Fibroblast of peridontal ligament (primary cell): ENCODE measurements around the gene MYLK.

Experiments
- DNase-seq: peaks from one replicate; pipeline ENCODE4 v3.0.0-alpha.2; 2010; ENCODE audit errors: extremely low read depth

The MYLK gene

DNA sequence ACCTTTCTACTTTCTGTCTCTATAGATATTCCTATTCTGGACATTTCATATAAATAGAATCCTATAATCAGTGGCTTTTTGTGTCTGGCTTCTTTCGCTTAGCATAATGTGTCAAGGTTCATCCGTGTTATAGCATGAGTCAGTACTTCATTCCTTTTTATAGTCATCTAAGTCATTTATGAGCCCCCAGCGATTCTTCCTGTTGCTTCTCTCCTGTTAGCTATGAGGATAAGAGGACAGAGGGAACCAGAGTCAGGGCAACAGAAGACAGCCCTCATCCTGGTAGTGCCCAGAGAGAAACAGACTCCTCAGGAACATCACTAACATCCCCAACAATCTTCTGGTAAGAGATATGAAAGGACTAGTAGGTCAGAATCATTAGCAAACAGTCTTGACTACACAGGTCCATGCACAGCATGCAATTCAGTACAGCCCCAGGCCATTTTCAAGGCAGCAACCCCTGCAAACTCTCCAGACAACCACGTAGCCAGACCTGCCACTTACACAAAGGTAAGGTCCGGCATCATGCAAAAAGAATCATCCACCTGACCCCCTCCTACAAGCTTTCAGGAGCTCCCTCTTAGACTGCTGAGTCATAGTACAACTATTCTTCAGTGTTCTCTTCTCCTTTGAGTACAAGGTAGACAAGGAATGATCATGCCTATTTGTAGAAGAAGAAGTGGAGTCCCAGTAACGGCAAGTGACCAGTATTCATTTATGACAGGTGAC is 91.5 kb downstream of the MYLK start:
- DNase-seq = no peak

DNA sequence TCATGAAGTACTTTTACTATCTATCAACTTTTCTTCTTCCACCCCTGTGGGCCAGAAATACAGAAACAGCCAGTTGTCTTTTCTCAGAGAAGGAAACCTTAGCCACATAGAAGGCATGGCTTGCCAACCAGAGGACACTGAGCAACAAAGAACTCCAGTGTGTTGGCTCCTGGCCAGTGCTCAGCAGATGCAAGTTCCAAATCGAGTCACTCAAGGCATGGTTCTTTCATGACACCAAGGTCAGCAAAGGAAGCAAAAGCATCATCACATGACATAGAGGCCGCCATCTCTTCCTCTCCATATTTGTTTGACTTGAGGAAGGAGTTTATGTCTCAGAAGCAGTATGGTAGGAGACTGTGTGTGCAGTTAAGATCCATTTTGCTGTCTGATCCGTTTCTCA is 92.2 kb downstream of the MYLK start:
- peak; percentile 51 for DNase-seq

DNA sequence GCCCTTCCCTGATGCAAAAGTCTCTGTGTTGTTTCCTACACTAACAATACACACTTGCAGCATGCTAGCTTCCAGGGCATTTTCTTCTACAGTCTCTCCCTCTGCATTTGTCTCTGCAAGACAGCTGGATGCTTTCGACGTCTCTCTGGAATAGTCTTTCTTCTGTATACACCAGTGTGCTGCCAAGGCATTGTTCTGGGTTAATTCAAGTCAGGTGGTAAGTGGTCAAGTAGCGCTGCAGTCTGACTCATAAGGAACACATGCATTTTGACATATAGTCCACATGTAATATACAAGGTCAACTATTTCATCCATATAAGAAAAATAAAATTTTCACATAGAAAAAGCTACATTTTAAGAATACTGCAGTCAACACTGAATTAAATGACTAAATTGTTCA is 92.7 kb downstream of the MYLK start:
- peak; percentile 91 for DNase-seq

DNA sequence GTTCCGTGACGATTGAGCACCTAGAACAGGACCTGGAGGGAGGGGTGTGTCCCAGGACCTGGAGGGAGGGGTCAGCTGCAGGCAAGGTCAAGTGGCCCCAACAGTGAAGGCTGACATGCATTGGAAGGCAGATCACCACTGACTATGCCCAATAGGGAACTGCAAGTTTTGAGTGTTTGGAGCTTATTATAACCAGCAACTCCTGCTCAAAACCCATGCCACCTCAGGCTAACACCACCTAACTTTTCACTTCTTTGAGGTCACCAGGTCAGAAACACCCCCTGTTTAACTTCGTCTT is 93.1 kb downstream of the MYLK start:
- DNase-seq = no peak

DNA sequence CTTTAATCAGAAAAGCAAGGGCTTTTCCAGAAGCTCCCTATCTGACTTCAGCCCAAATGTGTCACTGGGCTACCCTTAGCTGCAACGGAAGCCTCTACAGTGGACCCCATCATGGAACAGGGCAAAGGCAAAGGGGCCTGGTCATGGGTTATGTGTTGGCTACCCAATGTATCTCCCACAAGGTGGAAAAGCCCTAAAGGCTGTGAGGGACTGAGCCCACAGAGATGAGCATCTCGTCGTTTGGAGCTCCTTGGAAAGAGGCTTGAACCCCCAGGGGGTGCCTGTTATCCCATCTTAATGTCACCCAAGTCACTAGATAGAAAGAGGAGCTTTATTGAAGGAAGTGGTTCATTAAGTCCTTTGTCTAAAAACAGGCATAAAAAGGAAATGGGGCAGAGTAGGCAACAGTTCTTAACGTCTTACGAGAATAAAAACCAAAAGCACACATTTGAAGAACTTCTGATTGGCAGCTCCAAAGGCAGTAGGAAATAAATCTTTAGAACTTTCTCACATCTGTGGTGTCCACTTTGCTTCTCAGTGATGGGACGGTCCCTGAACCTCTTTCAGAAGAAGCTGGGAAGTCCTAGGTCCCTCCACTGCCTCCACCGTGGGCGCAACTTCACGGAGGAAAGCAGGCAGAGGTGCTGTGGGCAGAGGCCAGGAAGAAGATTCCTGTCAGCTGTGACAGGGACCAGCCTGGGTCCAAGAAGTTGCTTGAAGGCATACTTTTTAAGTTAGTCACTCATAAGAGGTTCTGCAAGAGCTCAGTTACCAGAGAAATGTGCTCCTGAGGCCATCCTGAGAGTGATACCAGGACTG is 93.7 kb downstream of the MYLK start:
- no peak for DNase-seq

DNA sequence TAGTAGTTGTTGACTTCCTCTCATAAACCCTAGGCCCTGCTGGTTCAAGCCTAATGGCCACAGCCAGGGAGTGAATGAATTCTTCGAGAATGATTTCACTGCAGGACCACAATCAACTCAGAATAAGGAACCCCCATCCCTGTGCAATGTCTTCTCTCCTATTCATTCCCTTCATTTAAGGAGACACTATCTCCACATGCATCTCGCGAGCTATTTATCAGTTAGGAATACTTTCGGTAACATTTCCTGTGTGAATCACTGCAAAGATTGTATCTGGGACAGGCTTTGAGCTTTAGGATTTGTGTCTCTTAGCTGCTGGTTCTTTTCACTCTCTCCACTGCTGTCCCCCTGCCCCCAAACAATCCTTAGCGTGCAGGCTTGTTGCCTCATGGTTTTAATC is 94.4 kb downstream of the MYLK start:
- DNase-seq = no peak

DNA sequence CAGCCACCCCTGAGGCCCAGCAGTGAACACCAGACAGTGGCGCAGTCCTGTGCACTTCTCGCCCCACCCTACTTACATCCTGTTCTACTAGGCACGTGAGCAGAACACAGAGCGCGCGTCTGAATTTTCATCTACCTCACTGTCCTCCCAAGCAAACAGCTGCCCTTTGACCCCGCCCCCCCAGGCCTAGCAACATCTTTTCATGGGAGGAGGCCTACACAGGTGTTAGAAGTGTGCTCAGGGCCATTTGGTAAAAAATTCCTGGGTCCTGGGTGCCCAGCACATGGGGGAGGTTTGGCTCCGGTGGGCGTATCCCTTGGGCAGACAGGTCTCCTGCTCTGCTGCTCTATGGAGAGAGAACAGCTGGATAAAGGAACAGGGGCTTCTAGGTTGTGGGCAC is 95.0 kb downstream of the MYLK start:
- DNase-seq = no peak

DNA sequence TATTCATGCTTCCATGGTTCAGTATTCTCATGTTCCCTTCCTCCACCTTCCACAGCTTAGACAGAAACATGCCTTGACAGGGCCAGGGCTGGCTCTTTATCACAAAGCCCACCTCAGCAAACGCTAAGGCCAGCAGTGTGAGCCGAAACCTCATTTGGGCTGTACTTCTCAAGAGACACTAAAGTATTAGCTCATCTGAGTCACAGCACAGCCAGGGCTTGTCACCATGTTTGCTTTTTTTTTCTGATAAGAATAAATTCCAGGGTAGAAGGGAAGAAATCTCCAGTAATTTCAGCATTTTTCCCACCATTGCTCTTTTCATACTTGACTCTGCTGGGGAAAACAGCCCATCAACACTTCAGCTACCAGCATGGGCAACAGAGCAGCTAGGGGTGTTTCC is 95.4 kb downstream of the MYLK start:
- no peak for DNase-seq

DNA sequence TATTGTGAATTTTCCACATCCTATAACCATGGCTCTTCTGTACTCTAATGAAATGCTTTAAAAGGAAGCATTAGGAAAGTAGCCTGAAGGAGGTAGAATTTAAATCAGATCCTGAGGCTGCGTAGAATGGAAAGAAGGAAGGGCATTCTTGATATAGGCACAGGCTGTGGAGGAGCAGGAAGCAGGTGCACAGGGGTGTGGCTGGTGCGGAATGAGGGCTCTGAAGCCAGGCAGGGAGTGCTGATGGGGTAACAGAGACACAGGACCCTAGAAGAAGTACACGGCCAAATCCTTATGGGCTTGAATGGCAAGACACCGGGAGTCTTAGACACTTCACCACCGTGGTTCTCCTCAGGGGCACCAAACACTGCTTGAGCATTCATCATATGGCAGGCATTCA is 97.0 kb downstream of the MYLK start:
- DNase-seq = no peak

DNA sequence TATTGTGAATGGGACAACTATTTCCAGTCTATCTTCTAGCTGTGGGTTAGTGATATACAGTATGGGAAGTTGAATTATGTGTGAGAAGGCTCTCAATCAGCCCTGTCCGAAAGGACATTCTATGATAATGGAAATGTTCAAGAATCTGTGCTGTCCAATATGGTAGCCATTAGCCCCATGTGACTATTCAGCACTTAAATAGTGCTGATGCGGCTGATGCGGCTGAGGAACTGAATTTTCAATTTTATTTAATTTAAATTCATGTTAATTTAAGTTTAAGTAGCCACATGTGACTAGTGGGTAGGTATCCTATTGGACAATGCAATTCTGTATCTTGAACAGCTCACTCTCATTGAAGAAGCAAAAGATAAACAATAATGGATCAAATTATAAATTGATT is 98.5 kb downstream of the MYLK start:
- DNase-seq = no peak

DNA sequence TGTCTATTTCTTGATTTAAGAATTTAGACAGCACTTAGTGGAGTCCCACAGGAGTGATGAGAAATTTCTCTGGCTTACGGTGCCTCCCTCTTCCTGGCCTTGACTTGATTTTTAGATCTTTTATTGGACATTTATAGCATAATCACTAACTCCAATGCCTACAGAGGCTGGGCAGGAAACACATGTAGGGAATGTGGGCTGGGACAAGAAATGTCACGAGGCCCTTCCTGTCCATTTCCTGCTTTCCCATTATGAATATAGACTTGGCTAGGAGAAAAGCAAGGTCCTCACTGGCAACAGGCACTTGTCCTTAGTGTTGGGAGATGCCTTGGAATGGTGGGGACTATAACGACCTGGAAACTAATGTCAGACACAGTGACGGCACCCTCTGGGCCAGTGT is 100.3 kb downstream of the MYLK start:
- DNase-seq = no peak

DNA sequence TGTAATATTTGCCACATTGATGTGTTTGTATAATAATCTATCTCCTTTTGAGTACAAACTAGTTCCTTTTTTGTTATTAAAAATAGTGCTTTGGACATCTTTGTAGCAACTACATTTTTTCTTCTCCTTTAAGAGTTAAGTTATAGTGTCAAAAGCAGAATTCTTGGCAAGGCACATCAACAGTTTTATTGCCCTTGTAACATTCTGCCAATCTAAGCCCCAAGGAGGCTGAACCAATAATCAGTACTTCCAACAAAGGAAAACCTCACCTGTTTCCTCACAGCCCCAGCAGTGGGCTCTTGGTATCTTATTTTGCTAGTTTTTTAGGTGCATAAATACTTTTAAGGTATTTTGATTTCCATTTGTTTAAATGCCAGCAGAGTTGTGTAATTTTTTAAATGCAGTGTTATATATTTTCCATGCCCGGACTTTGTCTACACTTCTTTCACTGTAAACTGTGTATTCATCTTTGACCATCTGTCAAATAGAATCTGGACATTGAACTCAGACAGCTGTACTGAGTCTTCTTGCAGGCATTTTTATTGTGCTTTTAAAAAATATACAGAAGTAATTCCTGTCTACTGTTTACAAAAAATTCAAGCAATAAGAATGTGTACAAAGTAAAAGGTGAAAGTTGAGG is 101.0 kb downstream of the MYLK start:
- no peak for DNase-seq

DNA sequence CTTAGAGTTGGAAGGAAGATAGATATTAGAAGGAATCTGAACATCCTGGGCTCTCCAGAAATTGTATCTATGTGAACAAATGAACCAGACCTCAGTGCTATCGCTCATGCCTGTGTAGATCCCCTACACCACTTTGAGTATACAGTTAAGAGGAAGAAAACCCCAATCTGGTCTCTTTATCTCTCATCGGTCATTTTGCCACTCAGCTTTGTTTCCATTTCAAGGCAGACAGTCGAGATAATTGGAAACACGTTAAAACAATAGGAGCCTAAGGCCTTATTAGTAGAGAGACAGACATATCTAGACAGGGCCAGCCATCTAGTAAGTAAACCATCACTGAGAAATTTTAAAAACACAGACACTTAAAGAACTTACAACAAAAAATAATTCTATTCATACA is 101.6 kb downstream of the MYLK start:
- DNase-seq = no peak

DNA sequence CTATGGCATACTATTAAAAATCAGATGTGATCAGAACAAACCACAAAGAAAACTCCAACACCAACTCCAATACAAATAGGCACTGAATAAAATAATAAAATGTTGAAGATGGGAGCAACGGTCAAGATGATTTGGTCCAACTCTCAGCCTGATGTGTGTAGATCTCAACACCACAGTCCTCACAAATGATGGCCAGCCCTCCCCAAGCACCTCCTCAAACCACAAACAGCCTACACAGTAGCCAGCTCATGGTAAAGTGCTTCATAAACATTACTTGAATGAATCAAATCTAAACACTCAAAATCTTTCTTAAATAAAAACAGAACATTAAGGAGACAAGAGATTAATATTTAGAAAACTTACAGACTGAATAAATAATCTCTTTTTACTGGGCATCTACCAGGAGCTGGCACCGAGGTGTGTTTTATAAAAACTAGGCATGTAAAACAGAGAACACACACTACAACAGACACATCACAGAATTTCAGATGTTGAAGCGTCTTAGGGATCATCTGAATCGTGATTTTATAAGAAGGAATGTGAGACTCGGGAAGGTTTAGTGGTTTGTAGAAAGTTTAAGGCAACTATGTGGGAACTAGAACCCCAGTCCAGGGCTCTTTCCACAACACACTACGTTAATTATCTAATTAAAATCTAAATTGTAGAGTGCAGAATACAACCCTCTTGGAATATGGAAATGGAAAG is 102.4 kb downstream of the MYLK start:
- DNase-seq = peak; percentile 49

DNA sequence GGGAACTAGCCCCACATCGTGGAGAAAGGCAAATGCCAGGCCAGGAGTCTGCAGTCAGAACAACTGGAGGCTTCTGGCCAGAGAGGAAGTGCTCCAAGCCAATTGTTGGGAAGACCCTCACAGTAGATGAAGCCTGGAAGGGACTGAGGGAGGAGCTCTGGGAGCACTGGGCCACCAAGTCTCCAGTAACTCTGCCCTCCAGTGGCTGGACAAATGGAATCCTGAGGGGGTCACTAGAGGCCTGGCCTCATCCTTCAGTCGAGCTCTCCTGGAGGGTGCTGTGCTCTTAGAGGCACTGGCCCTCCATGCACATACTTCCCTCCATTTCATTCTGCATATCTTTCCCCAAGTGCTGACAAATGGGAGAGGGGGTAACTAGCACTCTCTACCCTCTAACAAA is 103.0 kb downstream of the MYLK start:
- no peak for DNase-seq

DNA sequence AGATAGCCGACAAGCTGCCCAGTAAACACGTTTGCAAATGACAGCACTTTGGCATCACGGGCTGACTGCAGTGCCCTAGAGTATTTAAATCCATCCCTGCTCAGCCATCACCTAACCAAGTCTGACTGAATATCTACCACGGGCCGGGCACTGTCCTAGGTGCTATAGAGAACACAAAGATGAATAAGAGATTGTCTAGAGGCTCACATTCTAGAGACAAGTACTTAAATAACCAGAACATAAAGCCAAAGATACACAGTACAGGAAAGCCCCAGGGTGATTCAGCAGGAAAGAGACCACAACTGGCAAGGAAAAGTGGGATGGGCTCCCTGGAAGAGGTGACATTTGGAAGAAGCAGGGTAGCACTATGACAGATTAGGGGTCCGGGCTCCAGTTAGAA is 103.5 kb downstream of the MYLK start:
- DNase-seq = no peak

DNA sequence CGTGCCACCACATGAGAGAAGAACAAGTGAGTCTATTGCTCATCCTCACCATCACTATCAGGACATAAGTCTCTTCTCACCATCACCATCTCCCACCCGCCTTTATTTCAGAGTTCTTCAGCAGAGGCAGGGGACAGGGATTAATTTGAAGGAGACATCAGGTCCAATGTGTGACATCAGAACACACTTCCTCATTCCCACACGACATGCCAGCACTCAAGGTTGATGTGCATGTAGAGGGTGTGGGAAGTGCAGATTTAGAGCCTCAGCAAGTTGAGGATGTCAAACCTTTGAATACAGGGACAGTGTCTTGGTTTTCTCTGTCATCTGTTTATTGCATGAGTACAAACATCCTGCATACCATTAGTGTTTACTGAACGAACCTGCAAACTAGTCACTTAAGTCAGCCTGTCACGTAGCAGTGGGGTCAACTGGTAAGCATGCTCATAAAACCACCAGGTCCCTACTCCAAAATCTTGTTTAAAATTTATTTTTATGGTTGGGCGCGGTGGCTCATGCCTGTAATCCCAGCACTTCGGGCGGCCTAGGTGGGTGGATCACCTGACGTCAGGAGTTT is 104.4 kb downstream of the MYLK start:
- no peak for DNase-seq

DNA sequence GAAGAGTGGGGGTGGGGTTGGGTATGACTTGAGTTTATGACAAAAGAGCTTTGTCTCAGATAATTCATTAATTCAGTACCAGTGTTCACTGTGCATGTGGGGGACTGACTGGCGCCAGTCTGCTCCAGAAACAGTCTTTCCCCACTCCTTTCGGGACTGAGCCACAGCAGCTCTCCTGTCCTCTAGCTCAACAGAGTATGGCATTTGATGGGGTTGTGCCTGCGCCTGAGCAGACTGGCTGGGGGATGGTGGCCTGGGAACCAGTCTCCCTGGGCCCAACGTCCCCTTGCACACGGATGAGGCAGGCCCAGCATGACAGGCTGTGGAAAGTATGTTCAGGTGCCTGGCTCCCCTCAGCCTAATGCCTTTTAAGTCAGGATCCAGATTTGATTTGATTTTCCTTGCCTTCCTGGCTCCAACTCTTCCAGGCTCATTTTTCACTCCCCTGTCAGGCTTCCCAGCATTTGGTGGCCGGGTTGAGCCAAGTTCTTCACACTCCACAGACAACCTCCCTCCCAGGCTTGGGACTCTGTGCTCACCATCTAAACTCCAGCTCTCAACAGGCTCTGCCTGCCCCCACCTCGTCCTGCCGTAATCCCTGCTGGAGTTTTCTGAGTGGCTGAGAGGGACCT is 105.0 kb downstream of the MYLK start:
- no peak for DNase-seq

DNA sequence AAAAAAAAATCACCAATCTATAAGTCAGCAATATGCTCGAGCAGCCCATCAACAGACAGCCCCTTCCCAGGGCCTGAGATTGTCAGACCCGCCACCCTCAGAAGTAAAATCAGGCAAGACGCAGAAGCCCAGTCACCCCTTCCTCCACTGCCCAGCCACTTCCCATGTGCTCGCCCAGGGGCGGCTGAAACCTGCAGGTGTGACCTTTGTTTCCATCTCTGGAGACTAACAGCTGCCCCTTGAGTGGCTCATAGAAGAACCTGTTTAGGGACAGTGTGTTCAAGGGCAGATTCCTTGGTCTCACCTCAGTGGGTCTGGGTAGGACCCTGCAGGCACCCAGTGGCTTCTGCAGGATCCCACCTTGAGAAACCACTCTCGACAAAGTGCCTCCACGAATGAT is 105.6 kb downstream of the MYLK start:
- no peak for DNase-seq

DNA sequence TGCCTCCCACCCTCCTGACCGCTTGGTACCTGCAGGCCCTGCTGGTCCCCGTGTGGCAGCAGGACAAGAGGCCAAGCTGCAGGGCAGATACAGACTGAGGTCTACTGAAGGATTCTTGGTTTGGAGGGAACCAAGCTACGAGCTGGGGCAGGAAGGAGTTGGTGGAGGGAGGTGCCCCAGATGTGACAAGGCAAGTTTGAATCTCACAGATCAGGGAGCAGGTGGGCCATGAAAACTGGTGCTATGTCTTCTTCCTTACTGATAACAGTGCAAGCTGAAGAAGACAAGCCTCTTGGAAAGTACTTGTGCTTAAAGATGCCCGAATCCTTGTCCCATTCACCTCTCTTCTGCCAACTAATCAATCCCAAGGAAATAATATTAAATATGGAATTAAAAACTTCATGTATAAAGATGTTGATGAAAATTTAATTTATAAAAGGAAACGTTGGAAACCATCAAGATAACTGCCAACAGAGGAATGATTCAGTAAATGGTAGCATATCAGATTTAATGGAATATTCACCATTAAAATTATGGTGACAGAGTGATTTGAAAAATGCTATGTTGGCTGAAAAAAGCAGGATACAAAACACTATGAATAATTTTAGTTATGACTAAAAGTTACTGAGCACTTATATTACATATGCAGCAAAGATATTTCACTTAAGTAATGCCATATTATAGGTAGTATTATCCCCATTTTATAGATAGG is 107.9 kb downstream of the MYLK start:
- no peak for DNase-seq

DNA sequence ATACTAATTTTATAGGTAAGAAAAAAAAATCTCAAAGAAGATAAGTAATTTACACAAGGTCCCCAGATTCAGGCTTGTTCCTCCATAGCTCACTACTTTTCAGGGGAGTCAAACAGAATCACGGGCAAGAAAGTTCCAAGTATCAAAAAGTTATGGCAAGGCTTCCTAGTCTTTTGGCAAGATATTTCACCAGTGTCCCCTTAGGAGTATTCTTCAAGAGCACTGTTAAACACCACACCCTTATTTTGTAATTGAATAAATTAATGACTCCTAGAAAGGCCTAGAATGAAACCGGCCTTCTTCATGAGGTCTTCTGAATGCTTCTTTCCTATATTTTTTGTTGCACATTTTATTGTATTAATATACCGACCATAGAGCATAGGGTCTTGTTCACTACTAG is 109.7 kb downstream of the MYLK start:
- no peak for DNase-seq
